ENCODE results near the gene CTSA.

DNA sequence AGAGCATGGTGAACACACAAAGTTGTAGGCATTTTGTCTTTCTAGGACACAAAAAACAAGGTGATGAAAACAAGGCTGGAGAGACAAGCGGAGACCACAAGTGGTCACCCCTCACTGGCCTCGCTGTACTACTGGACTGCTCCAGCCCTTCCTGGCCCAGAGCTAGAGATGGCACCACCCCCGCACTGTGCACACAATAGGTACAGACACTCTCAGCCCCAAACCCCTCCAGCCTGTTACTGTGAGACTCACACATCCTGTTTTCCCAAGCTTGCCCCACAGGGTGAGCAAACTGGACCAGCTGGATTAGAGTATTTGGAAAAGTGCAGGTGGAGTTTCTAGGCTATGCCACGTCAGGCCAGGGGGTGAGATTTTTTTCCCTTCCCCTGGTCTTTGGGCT is 18.5 kb upstream of the CTSA start:
- TF ChIP-seq POLR2AphosphoS5 (IDR thresholded peaks at IDR 0.05; ENCODE audit: low read depth, low read length), result no peak
- TF ChIP-seq POLR2A (IDR thresholded peaks at IDR 0.05; ENCODE audit: low read depth, low read length), result no peak
- TF ChIP-seq TAF1 (IDR thresholded peaks at IDR 0.05; ENCODE audit: borderline replicate concordance, low read depth, low read length), result no peak

All from GM12892 (cell line).